ENCODE measurements around the gene SPAG9. TPM values are rescaled to one million over a fixed set of nuclear protein-coding genes. Genes with fewer than 3 reads are reported as not detected.

The SPAG9 gene
- total and polyA plus RNA-seq, 10 donors: 10.7 to 94.6 (median 78.3) TPM

DNA sequence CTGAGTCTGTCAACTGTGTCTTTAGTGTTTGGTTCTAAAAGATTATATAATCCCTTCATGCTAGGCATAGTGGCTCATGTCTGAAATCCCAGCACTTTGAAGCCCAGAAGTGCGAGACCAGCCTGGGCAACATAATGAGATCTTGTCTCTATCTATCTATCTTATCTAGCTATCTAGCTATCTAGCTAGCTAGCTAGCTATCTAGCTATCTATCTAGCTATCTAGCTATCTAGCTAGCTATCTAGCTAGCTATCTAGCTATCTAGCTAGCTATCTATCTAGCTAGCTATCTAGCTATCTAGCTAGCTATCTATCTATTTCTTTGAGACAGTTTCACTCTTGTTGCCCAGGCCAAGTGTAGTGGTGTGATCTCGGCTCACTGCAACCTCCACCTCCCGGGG lies 43.8 kb downstream of the SPAG9 start:
- intact Hi-C loops (cut with DNase I; ENCODE audit: low total_unique reads): no loop called here
- Histone ChIP-seq H3K36me3 (peaks cover 0 to 53% (median 26%) of the 10 kb centered on the region in 6 donors), H3K27me3 (replicated peaks in 1 of 7) (no peaks in the 10 kb centered on the region), H3K27ac (no peak overlapping the region), H3K9me3 (no peaks in the 10 kb centered on the region), H3K4me3 (no peak overlapping the region), H3K4me1 (peaks cover 2 to 7% (median 3%) of the 10 kb centered on the region in 6 donors)
- TF ChIP-seq, protein P1, sequence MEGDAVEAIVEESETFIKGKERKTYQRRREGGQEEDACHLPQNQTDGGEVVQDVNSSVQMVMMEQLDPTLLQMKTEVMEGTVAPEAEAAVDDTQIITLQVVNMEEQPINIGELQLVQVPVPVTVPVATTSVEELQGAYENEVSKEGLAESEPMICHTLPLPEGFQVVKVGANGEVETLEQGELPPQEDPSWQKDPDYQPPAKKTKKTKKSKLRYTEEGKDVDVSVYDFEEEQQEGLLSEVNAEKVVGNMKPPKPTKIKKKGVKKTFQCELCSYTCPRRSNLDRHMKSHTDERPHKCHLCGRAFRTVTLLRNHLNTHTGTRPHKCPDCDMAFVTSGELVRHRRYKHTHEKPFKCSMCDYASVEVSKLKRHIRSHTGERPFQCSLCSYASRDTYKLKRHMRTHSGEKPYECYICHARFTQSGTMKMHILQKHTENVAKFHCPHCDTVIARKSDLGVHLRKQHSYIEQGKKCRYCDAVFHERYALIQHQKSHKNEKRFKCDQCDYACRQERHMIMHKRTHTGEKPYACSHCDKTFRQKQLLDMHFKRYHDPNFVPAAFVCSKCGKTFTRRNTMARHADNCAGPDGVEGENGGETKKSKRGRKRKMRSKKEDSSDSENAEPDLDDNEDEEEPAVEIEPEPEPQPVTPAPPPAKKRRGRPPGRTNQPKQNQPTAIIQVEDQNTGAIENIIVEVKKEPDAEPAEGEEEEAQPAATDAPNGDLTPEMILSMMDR (IDR thresholded peaks at IDR 0.05 in 8 of 11, conservative IDR thresholded peaks at IDR 0.05 in 3 of 11): no peak
- TF ChIP-seq POLR2A (IDR thresholded peaks at IDR 0.05): no peak
- TF ChIP-seq POLR2AphosphoS5 (IDR thresholded peaks at IDR 0.05): no peak
- 94 to 99% (median 97%) methylated on average over 3 of the region's 3 CpGs for WGBS, 5 donors
- DNase-seq: no peak

DNA sequence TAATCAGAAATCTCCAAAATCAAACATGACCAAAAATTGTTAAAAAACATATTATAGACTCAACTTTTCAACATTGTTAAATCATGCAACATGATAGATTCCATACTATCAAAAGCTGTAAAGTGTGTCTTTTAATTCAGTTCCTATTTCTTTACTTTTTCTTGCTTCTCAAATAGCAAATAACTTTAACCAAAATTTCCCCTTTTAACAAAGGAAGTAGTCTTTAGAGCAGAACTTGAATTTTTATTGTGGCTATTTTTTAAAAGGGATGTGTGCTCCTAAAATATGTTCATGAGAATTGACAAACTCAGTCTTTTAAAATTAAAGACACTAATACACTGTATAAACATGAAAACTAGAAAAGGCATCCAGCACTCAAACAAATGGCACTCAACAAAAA lies 49.1 kb downstream of the SPAG9 start:
- intact Hi-C loops (cut with DNase I; ENCODE audit: low total_unique reads): no loop called here
- H3K9me3 ChIP-seq: no peaks in the 10 kb centered on the region
- no peaks in the 10 kb centered on the region for H3K27me3 ChIP-seq (replicated peaks in 1 of 7)
- H3K36me3 ChIP-seq: peaks cover 0 to 14% (median 6%) of the 10 kb centered on the region in 6 donors
- no peak for DNase-seq
- H3K4me3 ChIP-seq: no peak overlapping the region
- peak overlapping the region in 1 of 8 donors; percentile 1 for H3K27ac ChIP-seq
- peaks cover 4 to 40% (median 19%) of the 10 kb centered on the region in 6 donors for H3K4me1 ChIP-seq
- no peak for TF ChIP-seq POLR2A (IDR thresholded peaks at IDR 0.05)
- TF ChIP-seq POLR2AphosphoS5 (IDR thresholded peaks at IDR 0.05): no peak
- TF ChIP-seq, protein P1 (IDR thresholded peaks at IDR 0.05 in 8 of 11, conservative IDR thresholded peaks at IDR 0.05 in 3 of 11): no peak

DNA sequence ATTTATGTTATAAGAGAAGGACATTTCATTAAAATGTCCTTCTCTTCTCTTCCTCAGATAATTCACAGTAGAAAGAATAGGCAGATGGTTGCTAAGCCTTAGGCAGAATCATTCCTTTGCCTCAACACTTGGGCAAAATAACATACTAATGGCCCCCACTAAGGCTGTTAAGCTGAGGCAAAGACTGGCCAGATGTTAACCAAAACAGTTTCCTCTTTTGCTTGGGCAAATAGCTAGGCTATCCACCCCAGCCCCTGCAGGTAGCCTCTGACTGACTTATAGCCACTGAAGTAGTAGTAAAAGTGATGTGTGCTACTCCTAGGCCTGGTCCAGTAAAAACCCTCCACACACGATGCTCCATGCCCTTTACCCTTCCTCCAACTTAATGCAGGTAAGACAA lies 55.2 kb downstream of the SPAG9 start:
- Histone ChIP-seq H3K36me3 (no peaks in the 10 kb centered on the region), H3K27ac (no peak overlapping the region), H3K9me3 (no peaks in the 10 kb centered on the region), H3K27me3 (replicated peaks in 1 of 7) (no peaks in the 10 kb centered on the region), H3K4me3 (no peak overlapping the region), H3K4me1 (peaks cover 0 to 45% (median 9%) of the 10 kb centered on the region in 6 donors)
- WGBS, 5 donors: 85 to 92% (median 91%) methylated on average over 1 of the region's 1 CpG
- DNase-seq: no peak
- intact Hi-C loops (cut with DNase I; ENCODE audit: low total_unique reads): no loop called here
- no peak for TF ChIP-seq POLR2A (IDR thresholded peaks at IDR 0.05)
- no peak for TF ChIP-seq POLR2AphosphoS5 (IDR thresholded peaks at IDR 0.05)
- TF ChIP-seq, protein P1 (IDR thresholded peaks at IDR 0.05 in 8 of 11, conservative IDR thresholded peaks at IDR 0.05 in 3 of 11): no peak

DNA sequence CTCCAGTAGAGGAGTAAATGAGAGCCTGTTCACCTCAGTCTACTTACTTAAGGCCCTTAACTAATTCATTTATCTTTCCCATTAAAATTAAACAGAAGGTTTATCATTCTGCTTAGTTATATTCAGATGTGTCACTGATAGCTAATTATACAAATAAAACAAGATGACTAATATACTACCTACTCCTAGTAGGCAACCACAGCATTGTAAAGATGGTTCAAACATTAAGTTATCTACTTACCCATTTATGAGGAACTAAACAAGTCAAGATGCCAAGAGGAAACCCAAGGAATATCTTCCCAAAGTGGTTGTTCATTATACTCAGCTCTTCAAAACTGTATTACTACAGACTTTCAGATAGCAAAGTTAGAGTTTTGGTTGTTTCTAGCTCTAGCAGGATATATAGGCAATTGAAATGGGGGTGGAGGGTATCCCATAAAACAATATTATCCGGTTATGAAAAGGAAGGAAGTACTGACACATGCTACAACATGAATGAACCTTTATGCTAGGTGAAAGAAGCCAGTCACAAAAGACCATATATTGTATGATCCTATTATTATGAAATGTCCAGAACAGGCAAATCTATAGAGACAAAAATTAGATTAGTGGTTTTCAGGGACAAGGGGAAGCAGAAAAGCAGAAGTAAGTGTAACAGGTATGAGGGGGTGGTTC lies 56.5 kb downstream of the SPAG9 start:
- Histone ChIP-seq H3K36me3 (no peaks in the 10 kb centered on the region), H3K9me3 (no peaks in the 10 kb centered on the region), H3K4me1 (peaks cover 0 to 32% (median 5%) of the 10 kb centered on the region in 6 donors), H3K27ac (no peak overlapping the region), H3K27me3 (replicated peaks in 1 of 7) (no peaks in the 10 kb centered on the region), H3K4me3 (no peak overlapping the region)
- TF ChIP-seq, protein P1 (IDR thresholded peaks at IDR 0.05 in 8 of 11, conservative IDR thresholded peaks at IDR 0.05 in 3 of 11): no peak
- TF ChIP-seq POLR2A (IDR thresholded peaks at IDR 0.05) (no peak), POLR2AphosphoS5 (IDR thresholded peaks at IDR 0.05) (no peak)
- WGBS, 5 donors: 30 to 46% (median 41%) methylated on average over 1 of the region's 1 CpG
- intact Hi-C loops (cut with DNase I; ENCODE audit: low total_unique reads): no loop called here
- no peak for DNase-seq
